ENCODE results near the gene OLIG3. TPM values are rescaled to one million over a fixed set of nuclear protein-coding genes. Genes with fewer than 3 reads are reported as not detected.

The OLIG3 gene
- total and polyA plus RNA-seq, 5 donors from 2014 or later: not detected

DNA sequence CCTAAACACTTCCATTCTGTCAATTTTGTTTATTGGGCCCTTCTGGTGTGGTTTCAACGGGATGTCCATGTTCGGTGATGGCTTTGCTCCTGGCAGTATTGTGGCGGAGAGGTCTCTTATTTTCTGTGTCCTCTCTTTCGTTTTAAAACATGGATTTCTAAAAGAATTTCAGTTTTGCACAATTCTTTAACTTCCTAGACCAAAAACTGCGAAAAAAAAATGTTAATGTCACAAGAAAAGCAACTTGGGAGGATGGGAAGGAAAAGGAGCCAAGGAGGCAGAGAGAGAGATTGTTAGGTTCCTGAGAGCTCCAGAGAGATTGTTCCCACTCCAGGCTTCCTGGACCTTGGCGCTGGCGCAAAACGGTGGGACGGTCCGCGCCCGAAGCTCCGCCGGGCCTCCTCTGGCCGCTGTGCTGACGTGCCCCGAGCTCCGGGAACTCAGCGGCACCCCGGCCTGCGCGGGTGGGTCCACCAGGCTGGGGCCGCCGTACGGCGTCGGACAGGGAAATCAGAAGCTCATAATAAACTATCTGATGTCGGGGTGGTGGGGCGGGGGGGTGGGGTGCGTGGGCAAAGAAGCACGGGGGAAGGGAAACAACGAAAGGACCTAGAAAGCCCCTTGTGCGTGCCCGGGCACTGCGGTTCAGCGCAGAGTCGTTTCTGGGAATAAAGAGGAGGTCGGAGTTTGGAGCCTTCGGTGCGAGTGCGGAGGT, 951 bp upstream of the OLIG3 start:
- H3K4me3 ChIP-seq (ENCODE audit: low read depth, low read length): no peak overlapping the region
- H3K27ac ChIP-seq (ENCODE audit: insufficient read depth, low read length, poor library complexity, severe bottlenecking): no peak overlapping the region
- Mint-ChIP-seq H3K27me3 (peaks cover 93% of the 10 kb centered on the region), H3K4me1 (peaks cover 9 to 60% (median 23%) of the 10 kb centered on the region in 4 donors), H3K9me3 (peaks cover 0 to 9% (median 1%) of the 10 kb centered on the region in 7 donors), H3K4me3 (peak overlapping the region in 3 of 4 donors; percentile 52 to 62 (median 58)), H3K36me3 (no peaks in the 10 kb centered on the region), H3K27ac (peak overlapping the region in 1 of 3 donors; percentile 38)
- no peak for DNase-seq
- ATAC-seq (ENCODE audit: low read depth in 2 of 2): no peak
- H3K4me1 ChIP-seq (ENCODE audit: control insufficient read depth, insufficient read depth, low read length, poor library complexity, severe bottlenecking): peaks cover 51% of the 10 kb centered on the region
- no peaks in the 10 kb centered on the region for H3K9me3 ChIP-seq (ENCODE audit: control insufficient read depth in 2 of 2, low read length in 2 of 2)
- no peaks in the 10 kb centered on the region for H3K36me3 ChIP-seq (ENCODE audit: control insufficient read depth, insufficient read depth, low read length)
- H3K27me3 ChIP-seq (ENCODE audit: control insufficient read depth, insufficient read depth, low read length): peaks cover 64% of the 10 kb centered on the region

GRCh38 chr6:137493218-137494038, 766 bp downstream of the OLIG3 start:
- no peaks in the 10 kb centered on the region for H3K36me3 ChIP-seq (ENCODE audit: control insufficient read depth, insufficient read depth, low read length)
- peaks cover 9 to 75% (median 26%) of the 10 kb centered on the region in 4 donors for H3K4me1 Mint-ChIP-seq
- DNase-seq (peak in 1 of 3 donors; percentile 58), ATAC-seq (ENCODE audit: low read depth in 2 of 2) (no peak)
- H3K4me1 ChIP-seq (ENCODE audit: control insufficient read depth, insufficient read depth, low read length, poor library complexity, severe bottlenecking): peaks cover 67% of the 10 kb centered on the region
- peaks cover 0 to 9% (median 1%) of the 10 kb centered on the region in 7 donors for H3K9me3 Mint-ChIP-seq
- H3K36me3 Mint-ChIP-seq: no peaks in the 10 kb centered on the region
- H3K27ac Mint-ChIP-seq: no peak overlapping the region
- H3K27ac ChIP-seq (ENCODE audit: insufficient read depth, low read length, poor library complexity, severe bottlenecking): no peak overlapping the region
- H3K27me3 Mint-ChIP-seq: peaks cover 92% of the 10 kb centered on the region
- H3K4me3 Mint-ChIP-seq: peak overlapping the region in 3 of 4 donors; percentile 62 to 70 (median 69)
- no peaks in the 10 kb centered on the region for H3K9me3 ChIP-seq (ENCODE audit: control insufficient read depth in 2 of 2, low read length in 2 of 2)
- peaks cover 56% of the 10 kb centered on the region for H3K27me3 ChIP-seq (ENCODE audit: control insufficient read depth, insufficient read depth, low read length)
- no peak overlapping the region for H3K4me3 ChIP-seq (ENCODE audit: low read depth, low read length)

- Mint-ChIP-seq H3K4me3 (peak overlapping the region; percentile 1 to 67 (median 42)), H3K9me3 (peaks cover 0 to 9% (median 1%) of the 10 kb centered on the region in 7 donors), H3K36me3 (no peaks in the 10 kb centered on the region), H3K27ac (no peak overlapping the region), H3K4me1 (peaks cover 9 to 70% (median 26%) of the 10 kb centered on the region in 4 donors), H3K27me3 (peaks cover 95% of the 10 kb centered on the region)
- H3K27me3 ChIP-seq (ENCODE audit: control insufficient read depth, insufficient read depth, low read length): peaks cover 57% of the 10 kb centered on the region
- no peak for DNase-seq
- no peaks in the 10 kb centered on the region for H3K36me3 ChIP-seq (ENCODE audit: control insufficient read depth, insufficient read depth, low read length)
- no peaks in the 10 kb centered on the region for H3K9me3 ChIP-seq (ENCODE audit: control insufficient read depth in 2 of 2, low read length in 2 of 2)
- H3K27ac ChIP-seq (ENCODE audit: insufficient read depth, low read length, poor library complexity, severe bottlenecking): no peak overlapping the region
- no peak overlapping the region for H3K4me3 ChIP-seq (ENCODE audit: low read depth, low read length)
- ATAC-seq (ENCODE audit: low read depth in 2 of 2): no peak
- H3K4me1 ChIP-seq (ENCODE audit: control insufficient read depth, insufficient read depth, low read length, poor library complexity, severe bottlenecking): peaks cover 65% of the 10 kb centered on the region
Observed at GRCh38 chr6:137492289-137493217, 1.6 kb downstream of the OLIG3 start.

DNA sequence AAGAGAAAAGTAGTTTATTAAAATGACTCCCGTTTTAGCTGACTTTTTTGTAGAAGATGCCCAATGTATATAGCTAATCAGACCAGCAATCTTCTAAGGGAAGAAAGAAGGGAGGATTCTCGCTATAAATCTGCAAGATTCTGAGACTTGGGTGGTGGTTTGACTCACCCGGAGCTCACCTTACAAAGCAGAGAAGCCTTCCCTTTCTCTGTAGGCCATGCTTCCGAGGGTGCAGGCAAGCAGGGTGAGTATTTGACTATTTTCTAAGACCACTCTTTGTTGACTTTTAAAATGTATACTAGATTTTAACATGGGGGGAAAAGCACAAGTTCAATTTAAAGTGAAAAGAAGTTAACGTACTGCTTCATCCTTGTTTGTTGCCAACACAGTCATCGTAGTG, 2.7 kb downstream of the OLIG3 start:
- H3K9me3 ChIP-seq (ENCODE audit: control insufficient read depth in 2 of 2, low read length in 2 of 2): no peaks in the 10 kb centered on the region
- Mint-ChIP-seq H3K9me3 (peaks cover 0 to 9% (median 1%) of the 10 kb centered on the region in 7 donors), H3K4me1 (peaks cover 14 to 68% (median 27%) of the 10 kb centered on the region in 4 donors), H3K27me3 (peaks cover 95% of the 10 kb centered on the region), H3K27ac (no peak overlapping the region), H3K36me3 (no peaks in the 10 kb centered on the region), H3K4me3 (peak overlapping the region in 1 of 4 donors; percentile 46)
- no peak for DNase-seq
- H3K4me1 ChIP-seq (ENCODE audit: control insufficient read depth, insufficient read depth, low read length, poor library complexity, severe bottlenecking): peaks cover 55% of the 10 kb centered on the region
- no peak for ATAC-seq (ENCODE audit: low read depth in 2 of 2)
- no peaks in the 10 kb centered on the region for H3K36me3 ChIP-seq (ENCODE audit: control insufficient read depth, insufficient read depth, low read length)
- no peak overlapping the region for H3K27ac ChIP-seq (ENCODE audit: insufficient read depth, low read length, poor library complexity, severe bottlenecking)
- H3K27me3 ChIP-seq (ENCODE audit: control insufficient read depth, insufficient read depth, low read length): peaks cover 66% of the 10 kb centered on the region
- H3K4me3 ChIP-seq (ENCODE audit: low read depth, low read length): no peak overlapping the region

DNA sequence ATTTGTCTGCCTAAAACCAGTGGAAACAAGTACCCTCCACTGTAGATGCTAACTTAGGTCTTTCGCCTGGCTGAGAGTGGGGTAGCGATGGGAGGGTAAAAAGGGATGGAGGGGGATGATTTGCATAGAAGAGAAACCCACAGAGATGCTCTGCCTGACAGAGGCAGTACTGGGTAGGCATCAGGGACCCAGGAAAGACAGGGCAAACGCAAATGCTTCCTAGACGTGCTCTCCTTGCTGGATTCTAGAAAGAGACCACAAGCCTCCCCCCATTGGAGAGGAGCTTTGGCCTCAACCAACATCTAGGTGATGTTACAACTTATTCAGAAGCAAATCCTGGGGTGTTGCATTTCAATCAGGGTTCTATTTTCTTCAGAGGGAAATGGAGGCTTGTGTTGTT, 3.2 kb downstream of the OLIG3 start:
- no peak overlapping the region for H3K27ac Mint-ChIP-seq
- H3K4me3 Mint-ChIP-seq: peak overlapping the region in 1 of 4 donors; percentile 46
- Histone ChIP-seq H3K27ac (ENCODE audit: insufficient read depth, low read length, poor library complexity, severe bottlenecking) (no peak overlapping the region), H3K9me3 (ENCODE audit: control insufficient read depth in 2 of 2, low read length in 2 of 2) (no peaks in the 10 kb centered on the region), H3K4me3 (ENCODE audit: low read depth, low read length) (no peak overlapping the region), H3K27me3 (ENCODE audit: control insufficient read depth, insufficient read depth, low read length) (peaks cover 67% of the 10 kb centered on the region), H3K36me3 (ENCODE audit: control insufficient read depth, insufficient read depth, low read length) (no peaks in the 10 kb centered on the region), H3K4me1 (ENCODE audit: control insufficient read depth, insufficient read depth, low read length, poor library complexity, severe bottlenecking) (peaks cover 51% of the 10 kb centered on the region)
- H3K27me3 Mint-ChIP-seq: peaks cover 95% of the 10 kb centered on the region
- no peaks in the 10 kb centered on the region for H3K36me3 Mint-ChIP-seq
- peaks cover 14 to 63% (median 22%) of the 10 kb centered on the region in 4 donors for H3K4me1 Mint-ChIP-seq
- DNase-seq (no peak), ATAC-seq (ENCODE audit: low read depth in 2 of 2) (no peak)
- peaks cover 0 to 6% (median 0%) of the 10 kb centered on the region in 7 donors for H3K9me3 Mint-ChIP-seq

DNA sequence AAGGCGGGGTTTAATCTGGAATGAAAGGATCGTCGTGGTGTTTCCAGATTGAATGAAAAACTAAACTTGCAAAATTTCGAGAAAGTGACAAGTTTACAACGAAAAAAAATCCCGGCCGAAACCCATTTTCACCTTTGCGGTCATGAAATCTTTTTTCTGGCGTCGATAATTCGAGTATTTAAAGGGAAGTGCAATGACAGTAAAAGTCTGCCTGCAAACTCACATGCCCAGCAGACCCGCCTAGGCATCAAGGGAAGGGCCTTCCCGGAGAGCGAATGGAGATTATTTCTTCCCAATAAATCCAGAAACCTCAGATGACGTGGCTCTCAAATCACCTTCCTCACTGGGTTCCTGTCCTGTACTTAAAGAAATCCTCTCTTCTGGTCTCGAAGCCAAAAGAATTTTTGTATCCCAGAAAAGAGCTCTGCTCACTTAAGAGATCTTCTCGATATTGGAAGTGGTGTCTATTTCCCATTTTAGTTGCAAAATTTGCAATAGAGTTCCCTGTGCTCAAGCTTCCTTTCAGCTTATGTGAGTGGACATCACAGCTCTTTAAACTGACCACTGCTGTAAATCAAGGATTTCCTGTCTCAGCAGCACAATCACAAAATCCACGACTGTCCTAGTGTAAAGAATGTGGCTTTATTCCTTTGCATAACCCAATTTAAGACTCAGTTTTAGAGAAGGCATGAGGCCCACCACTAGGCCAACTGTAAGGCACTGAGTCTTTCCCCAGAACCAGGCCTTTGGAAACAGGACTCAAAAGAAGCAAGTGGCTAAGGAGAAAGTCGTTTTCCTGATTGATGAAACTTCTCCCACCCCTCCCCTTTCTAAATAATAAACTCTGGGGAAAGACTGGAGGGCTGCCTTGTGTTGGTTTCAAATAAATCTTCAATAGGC, 3.9 kb downstream of the OLIG3 start:
- H3K27ac ChIP-seq (ENCODE audit: insufficient read depth, low read length, poor library complexity, severe bottlenecking): no peak overlapping the region
- no peaks in the 10 kb centered on the region for H3K36me3 ChIP-seq (ENCODE audit: control insufficient read depth, insufficient read depth, low read length)
- peaks cover 14 to 56% (median 21%) of the 10 kb centered on the region in 4 donors for H3K4me1 Mint-ChIP-seq
- H3K9me3 Mint-ChIP-seq: peaks cover 0 to 6% (median 0%) of the 10 kb centered on the region in 7 donors
- no peak for DNase-seq
- no peak overlapping the region for H3K4me3 ChIP-seq (ENCODE audit: low read depth, low read length)
- no peak for ATAC-seq (ENCODE audit: low read depth in 2 of 2)
- peaks cover 72% of the 10 kb centered on the region for H3K27me3 ChIP-seq (ENCODE audit: control insufficient read depth, insufficient read depth, low read length)
- no peaks in the 10 kb centered on the region for H3K9me3 ChIP-seq (ENCODE audit: control insufficient read depth in 2 of 2, low read length in 2 of 2)
- peaks cover 46% of the 10 kb centered on the region for H3K4me1 ChIP-seq (ENCODE audit: control insufficient read depth, insufficient read depth, low read length, poor library complexity, severe bottlenecking)
- peak overlapping the region in 2 of 4 donors; percentile 38 to 46 for H3K4me3 Mint-ChIP-seq
- H3K27me3 Mint-ChIP-seq: peaks cover 95% of the 10 kb centered on the region
- no peak overlapping the region for H3K27ac Mint-ChIP-seq
- H3K36me3 Mint-ChIP-seq: no peaks in the 10 kb centered on the region

Measured in CD4-positive, CD25-positive, alpha-beta regulatory T cell (primary cell).